CD4-positive, CD25-positive, alpha-beta regulatory T cell (primary cell): ENCODE measurements around the gene TAF5L. TPM values are rescaled to one million over a fixed set of nuclear protein-coding genes. Genes with fewer than 3 reads are reported as not detected.

Source experiments
- ATAC-seq, 2 donors: fragments of 150-1000 bp; cut with Tn5 transposase; one replicate each; pipeline ENCODE4 v1.10.0; 2021; ENCODE audit warnings: low read depth in 2 of 2, moderate number of reproducible peaks in 2 of 2, moderate library complexity in 1 of 2
- DNase-seq, 3 donors: peaks; one replicate each; pipeline versions ENCODE4 v3.0.0 to v3.0.0-alpha.2; 2012 to 2022; ENCODE audit warnings: mixed read lengths in 1 of 3
- H3K27ac ChIP-seq: one replicate; pipeline ENCODE4 v1.7.0; 2013; ENCODE audit warnings: mild to moderate bottlenecking, low read length; ENCODE audit not compliant: insufficient read depth, poor library complexity, severe bottlenecking
- H3K27me3 ChIP-seq: one replicate; pipeline ENCODE4 v1.7.0; 2013; ENCODE audit warnings: low read length; ENCODE audit not compliant: control insufficient read depth, insufficient read depth
- H3K36me3 ChIP-seq: one replicate; pipeline ENCODE4 v1.7.0; 2013; ENCODE audit warnings: mild to moderate bottlenecking, low read length, moderate library complexity; ENCODE audit not compliant: control insufficient read depth, insufficient read depth
- H3K4me1 ChIP-seq: 2 replicates; pipeline ENCODE4 v1.7.0; 2013; ENCODE audit warnings: mild to moderate bottlenecking, low read length; ENCODE audit not compliant: insufficient read depth, control insufficient read depth, poor library complexity, severe bottlenecking
- H3K4me3 ChIP-seq: one replicate; pipeline ENCODE4 v1.7.0; 2013; ENCODE audit warnings: low read depth, mild to moderate bottlenecking, low read length, moderate library complexity
- H3K9me3 ChIP-seq, 2 experiments: 1 replicate in 1 of 2; 2 replicates in 1 of 2; pipeline ENCODE4 v1.7.0; 2013; ENCODE audit warnings: low read length in 2 of 2, mild to moderate bottlenecking in 1 of 2, moderate library complexity in 1 of 2; ENCODE audit not compliant: control insufficient read depth in 2 of 2
- H3K27ac Mint-ChIP-seq, 3 donors: one replicate each; pipeline ENCODE4 v1.8.0; 2020 to 2022; ENCODE audit warnings: mild to moderate bottlenecking in 3 of 3, mixed read lengths in 3 of 3, moderate library complexity in 2 of 3
- H3K27me3 Mint-ChIP-seq: one replicate; pipeline ENCODE4 v1.8.0; 2022; ENCODE audit warnings: mild to moderate bottlenecking, mixed read lengths
- H3K36me3 Mint-ChIP-seq: one replicate; pipeline ENCODE4 v1.8.0; 2020; ENCODE audit warnings: mixed read lengths
- H3K4me1 Mint-ChIP-seq, 4 donors: one replicate each; pipeline ENCODE4 v1.8.0; 2020 to 2022; ENCODE audit warnings: mixed read lengths in 4 of 4, mild to moderate bottlenecking in 1 of 4
- H3K4me3 Mint-ChIP-seq, 4 donors: one replicate each; pipeline ENCODE4 v1.8.0; 2020 to 2022; ENCODE audit warnings: mild to moderate bottlenecking in 4 of 4, mixed read lengths in 4 of 4, moderate library complexity in 3 of 4
- H3K9me3 Mint-ChIP-seq, 7 donors: one replicate each; pipeline ENCODE4 v1.8.0; 2020 to 2022; ENCODE audit warnings: mixed read lengths in 7 of 7, mild to moderate bottlenecking in 3 of 7, moderate library complexity in 2 of 7
- polyA plus RNA-seq, 4 donors: library from polyadenylated mRNA; unstranded; fragments of 300-500 nt; fragmentation: Illumina TruSeq; gene quantifications; one replicate each; pipeline ENCODE4 v1.2.3, GENCODE V29; 2021
- total RNA-seq: library from RNA; stranded (reverse); gene quantifications from one replicate; pipeline ENCODE4 v1.2.3, GENCODE V29; 2022

Gene TAF5L
- total and polyA plus RNA-seq, 5 donors from 2014 or later, result 4.6 to 33.6 (median 5.9) TPM

DNA sequence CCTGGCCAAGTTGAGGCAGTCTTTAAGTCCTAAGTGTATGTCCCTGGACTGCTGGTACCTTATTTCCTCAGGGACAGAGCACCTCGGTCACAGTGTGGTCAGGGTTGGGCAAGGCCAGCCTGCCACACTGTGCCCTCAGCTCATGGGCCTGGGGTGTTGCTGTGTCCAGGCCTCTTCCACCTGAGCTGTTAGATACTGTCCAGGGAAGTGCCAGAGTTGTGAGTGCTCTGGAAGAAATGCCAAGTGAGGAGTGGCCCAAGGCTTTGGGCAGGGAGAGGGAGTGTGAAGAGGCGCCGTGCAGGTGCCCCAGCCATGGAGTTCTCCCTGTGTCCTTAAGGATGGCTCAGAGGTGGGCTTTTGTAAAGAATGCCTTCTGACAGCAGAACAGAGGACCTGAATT, 15.4 kb upstream of the TAF5L start:
- H3K4me3 ChIP-seq, result no peak overlapping the region
- peaks cover 0 to 15% (median 7%) of the 10 kb centered on the region in 4 donors for H3K4me1 Mint-ChIP-seq
- no peak overlapping the region for H3K27ac Mint-ChIP-seq
- H3K27me3 ChIP-seq, result no peaks in the 10 kb centered on the region
- H3K9me3 ChIP-seq, result no peaks in the 10 kb centered on the region
- H3K27me3 Mint-ChIP-seq, result no peaks in the 10 kb centered on the region
- no peaks in the 10 kb centered on the region for H3K4me1 ChIP-seq
- no peak overlapping the region for H3K4me3 Mint-ChIP-seq
- H3K36me3 ChIP-seq, result peaks cover 47% of the 10 kb centered on the region
- H3K36me3 Mint-ChIP-seq, result peaks cover 38% of the 10 kb centered on the region
- ATAC-seq (no peak), DNase-seq (no peak)
- H3K27ac ChIP-seq, result no peak overlapping the region
- no peaks in the 10 kb centered on the region for H3K9me3 Mint-ChIP-seq

GRCh38 chr1:229640455-229640854, 14.5 kb upstream of the TAF5L start:
- ATAC-seq (no peak), DNase-seq (no peak)
- H3K36me3 Mint-ChIP-seq, result peaks cover 36% of the 10 kb centered on the region
- Histone ChIP-seq H3K27me3 (no peaks in the 10 kb centered on the region), H3K9me3 (no peaks in the 10 kb centered on the region), H3K36me3 (peaks cover 47% of the 10 kb centered on the region), H3K4me3 (no peak overlapping the region), H3K4me1 (no peaks in the 10 kb centered on the region), H3K27ac (no peak overlapping the region)
- no peak overlapping the region for H3K4me3 Mint-ChIP-seq
- H3K27me3 Mint-ChIP-seq, result no peaks in the 10 kb centered on the region
- H3K4me1 Mint-ChIP-seq, result peaks cover 0 to 14% (median 7%) of the 10 kb centered on the region in 4 donors
- H3K27ac Mint-ChIP-seq, result peak overlapping the region in 1 of 3 donors; percentile 41
- no peaks in the 10 kb centered on the region for H3K9me3 Mint-ChIP-seq

GRCh38 chr1:229637746-229638145, 11.8 kb upstream of the TAF5L start:
- Histone ChIP-seq H3K4me3 (no peak overlapping the region), H3K4me1 (no peaks in the 10 kb centered on the region), H3K36me3 (peaks cover 45% of the 10 kb centered on the region), H3K27ac (no peak overlapping the region), H3K9me3 (no peaks in the 10 kb centered on the region), H3K27me3 (no peaks in the 10 kb centered on the region)
- Mint-ChIP-seq H3K27me3 (no peaks in the 10 kb centered on the region), H3K9me3 (no peaks in the 10 kb centered on the region), H3K4me1 (peaks cover 0 to 14% (median 8%) of the 10 kb centered on the region in 4 donors), H3K27ac (no peak overlapping the region), H3K4me3 (no peak overlapping the region), H3K36me3 (peaks cover 32% of the 10 kb centered on the region)
- ATAC-seq (no peak), DNase-seq (no peak)

- Histone ChIP-seq H3K36me3 (peaks cover 49% of the 10 kb centered on the region), H3K27ac (no peak overlapping the region), H3K27me3 (no peaks in the 10 kb centered on the region), H3K9me3 (no peaks in the 10 kb centered on the region), H3K4me1 (no peaks in the 10 kb centered on the region), H3K4me3 (no peak overlapping the region)
- Mint-ChIP-seq H3K4me3 (no peak overlapping the region), H3K27me3 (no peaks in the 10 kb centered on the region), H3K9me3 (no peaks in the 10 kb centered on the region), H3K27ac (no peak overlapping the region), H3K4me1 (peaks cover 9 to 20% (median 16%) of the 10 kb centered on the region in 4 donors), H3K36me3 (peaks cover 32% of the 10 kb centered on the region)
- no peak for DNase-seq
- no peak for ATAC-seq
Observed at GRCh38 chr1:229636042-229636441, 10.1 kb upstream of the TAF5L start.

GRCh38 chr1:229631966-229632365, 6.0 kb upstream of the TAF5L start:
- Mint-ChIP-seq H3K36me3 (peaks cover 32% of the 10 kb centered on the region), H3K27ac (no peak overlapping the region)
- no peak for ATAC-seq

DNA sequence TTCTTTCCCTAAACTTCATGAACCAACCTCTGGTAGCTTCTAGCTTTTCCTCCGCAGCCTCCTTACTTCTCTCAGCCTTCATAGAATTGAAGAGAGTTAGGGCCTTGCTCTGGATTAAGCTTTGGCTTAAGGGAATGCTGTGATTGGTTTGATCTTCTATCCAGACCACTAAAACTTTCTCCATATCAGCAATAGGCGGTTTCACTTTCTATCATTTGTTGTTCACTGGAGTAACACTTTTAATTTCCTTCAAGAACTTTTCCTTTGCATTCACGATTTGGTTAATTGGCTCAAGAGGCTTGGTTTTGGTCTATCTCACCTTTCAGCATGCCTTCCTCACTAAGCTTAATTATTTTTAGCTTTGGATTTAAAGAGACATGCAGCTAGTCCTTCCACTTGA, 5.2 kb upstream of the TAF5L start:
- Mint-ChIP-seq H3K4me3 (no peak overlapping the region), H3K36me3 (peaks cover 28% of the 10 kb centered on the region)

More at GRCh38 chr1:229631966-229632365, 6.0 kb upstream of the TAF5L start:
- H3K4me1 ChIP-seq, result peaks cover 9% of the 10 kb centered on the region
- Mint-ChIP-seq H3K4me1 (peaks cover 23 to 37% (median 32%) of the 10 kb centered on the region in 4 donors), H3K4me3 (peak overlapping the region in 1 of 4 donors; percentile 62), H3K9me3 (no peaks in the 10 kb centered on the region), H3K27me3 (no peaks in the 10 kb centered on the region)
- H3K4me3 ChIP-seq, result no peak overlapping the region
- H3K9me3 ChIP-seq, result no peaks in the 10 kb centered on the region
- H3K27me3 ChIP-seq, result no peaks in the 10 kb centered on the region
- H3K27ac ChIP-seq, result no peak overlapping the region
- H3K36me3 ChIP-seq, result peaks cover 32% of the 10 kb centered on the region
- no peak for DNase-seq

GRCh38 chr1:229629261-229629660, 3.3 kb upstream of the TAF5L start:
- no peaks in the 10 kb centered on the region for H3K27me3 ChIP-seq
- H3K27ac Mint-ChIP-seq, result no peak overlapping the region
- H3K4me3 ChIP-seq, result no peak overlapping the region
- peaks cover 9% of the 10 kb centered on the region for H3K36me3 ChIP-seq
- H3K27ac ChIP-seq, result no peak overlapping the region
- H3K27me3 Mint-ChIP-seq, result no peaks in the 10 kb centered on the region
- H3K4me1 ChIP-seq, result peaks cover 27% of the 10 kb centered on the region
- H3K9me3 Mint-ChIP-seq, result peaks cover 0 to 1% (median 0%) of the 10 kb centered on the region in 7 donors
- H3K4me1 Mint-ChIP-seq, result peaks cover 33 to 49% (median 46%) of the 10 kb centered on the region in 4 donors
- H3K9me3 ChIP-seq, result no peaks in the 10 kb centered on the region
- peaks cover 20% of the 10 kb centered on the region for H3K36me3 Mint-ChIP-seq
- H3K4me3 Mint-ChIP-seq, result peak overlapping the region in 1 of 4 donors; percentile 33
- ATAC-seq, result no peak
- no peak for DNase-seq

More for the DNA sequence above, 5.2 kb upstream of the TAF5L start:
- Mint-ChIP-seq H3K27ac (no peak overlapping the region), H3K27me3 (no peaks in the 10 kb centered on the region), H3K4me1 (peaks cover 27 to 42% (median 38%) of the 10 kb centered on the region in 4 donors), H3K9me3 (peaks cover 0 to 1% (median 0%) of the 10 kb centered on the region in 7 donors)
- no peak for ATAC-seq
- H3K4me1 ChIP-seq, result peaks cover 16% of the 10 kb centered on the region
- DNase-seq, result no peak
- no peaks in the 10 kb centered on the region for H3K9me3 ChIP-seq
- H3K27me3 ChIP-seq, result no peaks in the 10 kb centered on the region
- H3K4me3 ChIP-seq, result no peak overlapping the region
- H3K36me3 ChIP-seq, result peaks cover 25% of the 10 kb centered on the region
- no peak overlapping the region for H3K27ac ChIP-seq

GRCh38 chr1:229627003-229627402, 1.1 kb upstream of the TAF5L start:
- H3K27me3 ChIP-seq, result no peaks in the 10 kb centered on the region
- peak overlapping the region; percentile 82 for H3K27ac ChIP-seq
- peaks cover 13% of the 10 kb centered on the region for H3K36me3 Mint-ChIP-seq
- no peaks in the 10 kb centered on the region for H3K27me3 Mint-ChIP-seq
- H3K4me1 ChIP-seq, result peaks cover 39% of the 10 kb centered on the region
- H3K9me3 ChIP-seq, result no peaks in the 10 kb centered on the region
- no peaks in the 10 kb centered on the region for H3K36me3 ChIP-seq
- peak overlapping the region; percentile 86 for H3K4me3 ChIP-seq
- H3K27ac Mint-ChIP-seq, result peak overlapping the region; percentile 48 to 98 (median 94)
- peaks cover 38 to 68% (median 55%) of the 10 kb centered on the region in 4 donors for H3K4me1 Mint-ChIP-seq
- ATAC-seq, result no peak
- DNase-seq, result no peak
- peak overlapping the region; percentile 98 to 100 (median 100) for H3K4me3 Mint-ChIP-seq
- peaks cover 0 to 1% (median 0%) of the 10 kb centered on the region in 7 donors for H3K9me3 Mint-ChIP-seq
